ENCODE data around the gene HADH.

- TF ChIP-seq POLR2A (IDR thresholded peaks at IDR 0.05) = no peak
- TF ChIP-seq CTCF (IDR thresholded peaks at IDR 0.05) = no peak
These were observed 58.5 kb downstream of the HADH start for GRCh38 chr4:108048157-108048556.

Data from esophagus squamous epithelium (tissue), 4 donors.